GM12892 (cell line): ENCODE measurements around the gene ZSCAN23.

Experiments
- POLR2A ChIP-seq: IDR thresholded peaks from 2 replicates; pipeline ENCODE4 v1.6.1; 2011; ENCODE audit warnings: low read depth, low read length, control low read depth
- POLR2AphosphoS5 ChIP-seq: IDR thresholded peaks from 2 replicates; pipeline ENCODE4 v1.6.1; 2011; ENCODE audit warnings: low read depth, low read length, control low read depth
- TAF1 ChIP-seq: IDR thresholded peaks from 2 replicates; pipeline ENCODE4 v1.6.1; 2011; ENCODE audit warnings: low read depth, mild to moderate bottlenecking, control low read depth, low read length, borderline replicate concordance

DNA sequence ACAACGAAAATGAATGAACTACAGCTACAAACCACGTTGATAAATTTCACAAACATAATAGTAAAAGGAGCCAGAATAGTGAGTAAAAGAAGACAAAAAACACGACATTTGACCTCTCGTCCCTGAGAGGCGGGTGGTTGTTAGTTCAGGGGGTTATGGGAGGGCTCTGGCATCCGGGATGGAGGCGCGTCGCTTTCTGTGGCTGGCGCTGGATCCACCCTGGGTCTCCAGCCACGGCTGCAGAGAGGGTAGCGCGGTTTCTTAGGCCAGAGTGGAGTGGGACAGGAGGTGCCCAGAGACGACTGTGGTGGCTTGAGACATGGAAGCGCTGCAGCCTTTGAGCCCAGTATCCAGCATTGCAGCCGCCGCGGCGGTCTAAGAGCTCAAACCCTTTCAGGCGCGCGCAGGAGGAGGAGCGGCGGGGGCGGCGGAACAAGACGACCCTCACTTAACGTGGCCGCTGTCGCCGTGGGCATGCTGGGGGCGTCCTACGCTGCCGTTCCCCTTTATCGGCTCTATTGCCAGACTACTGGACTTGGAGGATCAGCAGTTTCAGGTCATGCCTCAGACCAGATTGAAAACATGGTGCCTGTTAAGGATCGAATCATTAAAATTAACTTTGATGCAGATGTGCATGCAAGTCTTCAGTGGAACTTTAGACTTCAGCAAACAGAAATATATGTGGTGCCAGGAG is 3.7 kb upstream of the ZSCAN23 start:
- no peak for TF ChIP-seq POLR2A
- TF ChIP-seq POLR2AphosphoS5: no peak
- no peak for TF ChIP-seq TAF1
